Neuronal stem cell (in vitro differentiated cells): Measurements from ENCODE around the gene FAM114A1.

ENCODE experiments used
- DNase-seq: peaks from one replicate; pipeline ENCODE4 v3.0.0-alpha.2; 2013; ENCODE audit warnings: low spot score
- H2AFZ ChIP-seq: one replicate; pipeline ENCODE4 v1.6.1; 2013; ENCODE audit warnings: mild to moderate bottlenecking, low read length, inconsistent platforms
- H2AK5ac ChIP-seq: 2 replicates; pipeline ENCODE4 v1.6.1; 2013; ENCODE audit warnings: low read depth, mild to moderate bottlenecking, inconsistent platforms, low read length, moderate library complexity, mixed read lengths
- H2BK120ac ChIP-seq: 2 replicates; pipeline ENCODE4 v1.6.1; 2013; ENCODE audit warnings: low read depth, mild to moderate bottlenecking, inconsistent platforms, low read length, moderate library complexity, mixed read lengths
- H2BK12ac ChIP-seq: one replicate; pipeline ENCODE4 v1.6.1; 2013; ENCODE audit warnings: low read length, inconsistent platforms
- H2BK15ac ChIP-seq: 2 replicates; pipeline ENCODE4 v1.6.1; 2013; ENCODE audit warnings: mild to moderate bottlenecking, low read length, inconsistent platforms, mixed read lengths
- H2BK5ac ChIP-seq: one replicate; pipeline ENCODE4 v1.6.1; 2013; ENCODE audit warnings: inconsistent platforms, mild to moderate bottlenecking, low read length, moderate library complexity
- H3K14ac ChIP-seq: one replicate; pipeline ENCODE4 v1.6.1; 2013; ENCODE audit warnings: low read length, inconsistent platforms
- H3K18ac ChIP-seq: 2 replicates; pipeline ENCODE4 v1.6.1; 2013; ENCODE audit warnings: low read length, inconsistent platforms
- H3K23ac ChIP-seq: 2 replicates; pipeline ENCODE4 v1.6.1; 2013; ENCODE audit warnings: low read depth, mild to moderate bottlenecking, mixed read lengths, low read length, inconsistent platforms; ENCODE audit not compliant: poor library complexity
- H3K27ac ChIP-seq: replicated peaks from 3 replicates; pipeline ENCODE4 v1.5.1; 2013; ENCODE audit warnings: low read length, inconsistent platforms
- H3K27me3 ChIP-seq, 3 experiments: 2 replicates each; pipeline ENCODE4 v1.6.1; 2013; ENCODE audit warnings: low read length in 3 of 3, mild to moderate bottlenecking in 2 of 3, inconsistent platforms in 1 of 3, low read depth in 1 of 3, mixed read lengths in 1 of 3, moderate library complexity in 1 of 3; ENCODE audit not compliant: control insufficient read depth in 3 of 3, insufficient read depth in 3 of 3
- H3K36me3 ChIP-seq, 2 donors: replicated peaks in 1 of 2; 2 replicates each; pipeline ENCODE4 v1.6.1; 2013; ENCODE audit warnings: low read length in 2 of 2; ENCODE audit not compliant: control insufficient read depth in 2 of 2, insufficient read depth in 2 of 2
- H3K4ac ChIP-seq: 2 replicates; pipeline ENCODE4 v1.6.1; 2013; ENCODE audit warnings: inconsistent platforms, mild to moderate bottlenecking, low read length, moderate library complexity
- H3K4me1 ChIP-seq, 2 donors: 1 replicate in 1 of 2; 2 replicates in 1 of 2; pipeline ENCODE4 v1.6.1; 2013; ENCODE audit warnings: low read length in 2 of 2, low read depth in 1 of 2; ENCODE audit not compliant: control insufficient read depth in 2 of 2, insufficient read depth in 1 of 2
- H3K4me2 ChIP-seq: one replicate; pipeline ENCODE4 v1.6.1; 2013; ENCODE audit warnings: mild to moderate bottlenecking, low read length, inconsistent platforms; ENCODE audit not compliant: insufficient read depth, poor library complexity, severe bottlenecking
- H3K4me3 ChIP-seq, 2 donors: 2 replicates each; pipeline ENCODE4 v1.5.1; 2013; ENCODE audit warnings: low read length in 2 of 2, mild to moderate bottlenecking in 2 of 2, inconsistent platforms in 1 of 2, moderate library complexity in 1 of 2
- H3K79me1 ChIP-seq: one replicate; pipeline ENCODE4 v1.6.1; 2013; ENCODE audit warnings: low read depth, mild to moderate bottlenecking, inconsistent platforms, low read length, moderate library complexity
- H3K9ac ChIP-seq: one replicate; pipeline ENCODE4 v1.6.1; 2013; ENCODE audit warnings: mild to moderate bottlenecking, low read depth, low read length, inconsistent platforms; ENCODE audit not compliant: poor library complexity
- H3K9me3 ChIP-seq, 2 donors: replicated peaks in 1 of 2; 2 replicates each; pipeline versions ENCODE3 to v1.6.1; 2013; ENCODE audit warnings: low read length in 2 of 2, mild to moderate bottlenecking in 2 of 2, inconsistent platforms in 1 of 2, low read depth in 1 of 2, mixed read lengths in 1 of 2, moderate library complexity in 1 of 2; ENCODE audit not compliant: control insufficient read depth in 2 of 2, insufficient read depth in 1 of 2
- H4K8ac ChIP-seq: one replicate; pipeline ENCODE4 v1.6.1; 2013; ENCODE audit warnings: low read depth, mild to moderate bottlenecking, inconsistent platforms, low read length, moderate library complexity
- H4K91ac ChIP-seq: one replicate; pipeline ENCODE4 v1.6.1; 2013; ENCODE audit warnings: low read length, low read depth, mild to moderate bottlenecking, inconsistent platforms; ENCODE audit not compliant: poor library complexity
- WGBS, 2 donors: extraction: QIAGEN DNeasy Blood & Tissue Kit; methylation state at CpG; one replicate each; pipeline ENCODE4 v1.1.7; 2013; ENCODE audit warnings: missing lambda C conversion rate in 2 of 2, mixed read lengths in 1 of 2; ENCODE audit not compliant: insufficient read length in 2 of 2, insufficient replicate concordance in 1 of 2; ENCODE audit errors: extremely low coverage in 2 of 2; 5-methylcytosine and 5-hydroxymethylcytosine counted together

Gene FAM114A1

GRCh38 chr4:38967260-38968095 lies 99.9 kb downstream of the FAM114A1 start:
- Histone ChIP-seq H2BK12ac (no peak overlapping the region), H4K8ac (no peak overlapping the region), H4K91ac (no peak overlapping the region), H3K18ac (no peak overlapping the region), H3K4me2 (no peak overlapping the region), H2AFZ (peak overlapping the region; percentile 5), H2BK5ac (no peak overlapping the region), H3K14ac (no peak overlapping the region), H2BK120ac (no peak overlapping the region), H3K27me3 (peaks cover 0 to 4% (median 0%) of the 10 kb centered on the region in 3 experiments), H3K4me3 (no peak overlapping the region), H3K9me3 (no peaks in the 10 kb centered on the region), H3K23ac (no peak overlapping the region), H3K79me1 (no peaks in the 10 kb centered on the region), H3K36me3 (no peaks in the 10 kb centered on the region), H3K4ac (no peak overlapping the region), H2AK5ac (no peak overlapping the region), H3K9ac (no peak overlapping the region), H3K4me1 (no peaks in the 10 kb centered on the region), H2BK15ac (no peak overlapping the region), H3K27ac (no peak overlapping the region)
- WGBS, 2 donors: no CpG with 5 or more reads among the region's 7 CpGs
- DNase-seq: no peak

DNA sequence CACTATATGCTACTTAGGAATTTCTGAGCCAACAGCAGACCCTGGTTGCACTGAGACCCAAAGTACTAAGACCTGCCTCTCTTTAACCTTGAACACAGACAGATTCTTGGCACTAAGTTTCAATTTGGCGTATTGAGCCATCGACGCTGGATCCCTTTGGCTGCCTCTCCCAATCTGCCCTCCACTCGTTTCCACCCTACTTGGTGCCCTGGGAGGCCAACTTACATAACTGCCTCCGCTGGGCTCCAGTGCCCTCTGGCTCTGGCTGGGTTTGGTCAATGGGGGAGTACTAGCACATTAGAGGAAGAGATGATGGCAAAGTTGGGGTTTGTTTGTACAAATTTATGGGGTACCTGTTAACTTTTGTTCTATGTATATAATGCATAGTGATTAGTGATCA lies 101.1 kb downstream of the FAM114A1 start:
- Histone ChIP-seq H2BK120ac (no peak overlapping the region), H3K36me3 (no peaks in the 10 kb centered on the region), H3K4me2 (no peak overlapping the region), H2BK5ac (no peak overlapping the region), H4K8ac (no peak overlapping the region), H3K79me1 (no peaks in the 10 kb centered on the region), H2AK5ac (no peak overlapping the region), H3K14ac (no peak overlapping the region), H4K91ac (no peak overlapping the region), H3K4ac (no peak overlapping the region), H3K23ac (no peak overlapping the region), H2BK12ac (no peak overlapping the region), H3K9me3 (no peaks in the 10 kb centered on the region), H3K27me3 (no peaks in the 10 kb centered on the region), H3K27ac (no peak overlapping the region), H3K4me3 (no peak overlapping the region), H3K4me1 (no peaks in the 10 kb centered on the region), H2AFZ (no peak overlapping the region), H3K9ac (no peak overlapping the region), H2BK15ac (no peak overlapping the region), H3K18ac (no peak overlapping the region)
- WGBS, 2 donors: no CpG with 5 or more reads among the region's 5 CpGs
- DNase-seq: no peak

DNA sequence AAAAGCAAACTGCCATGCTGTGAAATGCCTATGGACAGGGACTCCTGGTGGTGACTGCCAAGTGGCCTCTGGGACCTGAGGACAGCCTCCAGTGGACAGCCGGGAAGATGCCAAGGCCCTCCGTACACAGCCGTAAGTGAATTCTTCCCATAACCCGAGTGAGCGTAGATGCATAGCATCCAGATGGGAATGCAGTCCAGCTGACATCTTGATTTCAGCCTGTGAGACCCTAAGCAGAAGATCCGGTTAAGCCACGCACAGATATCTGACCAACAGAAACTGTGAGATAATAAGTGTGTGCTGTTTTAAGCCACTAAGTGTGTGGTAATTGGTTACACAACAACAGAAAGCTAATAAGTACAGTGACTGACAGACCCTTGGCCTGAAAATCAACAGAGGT lies 108.7 kb downstream of the FAM114A1 start:
- Histone ChIP-seq H2BK15ac (no peak overlapping the region), H3K4me3 (no peak overlapping the region), H4K91ac (no peak overlapping the region), H3K79me1 (no peaks in the 10 kb centered on the region), H3K27ac (no peak overlapping the region), H3K23ac (no peak overlapping the region), H3K4ac (no peak overlapping the region), H2BK12ac (no peak overlapping the region), H3K9me3 (no peaks in the 10 kb centered on the region), H3K36me3 (no peaks in the 10 kb centered on the region), H2BK5ac (no peak overlapping the region), H3K14ac (no peak overlapping the region), H2AFZ (no peak overlapping the region), H3K9ac (no peak overlapping the region), H4K8ac (no peak overlapping the region), H3K27me3 (no peaks in the 10 kb centered on the region), H3K18ac (no peak overlapping the region), H2AK5ac (no peak overlapping the region), H3K4me1 (peaks cover under 1 to 3% of the 10 kb centered on the region in 2 donors), H2BK120ac (no peak overlapping the region), H3K4me2 (no peak overlapping the region)
- no CpG with 5 or more reads among the region's 7 CpGs for WGBS, 2 donors
- DNase-seq: no peak

DNA sequence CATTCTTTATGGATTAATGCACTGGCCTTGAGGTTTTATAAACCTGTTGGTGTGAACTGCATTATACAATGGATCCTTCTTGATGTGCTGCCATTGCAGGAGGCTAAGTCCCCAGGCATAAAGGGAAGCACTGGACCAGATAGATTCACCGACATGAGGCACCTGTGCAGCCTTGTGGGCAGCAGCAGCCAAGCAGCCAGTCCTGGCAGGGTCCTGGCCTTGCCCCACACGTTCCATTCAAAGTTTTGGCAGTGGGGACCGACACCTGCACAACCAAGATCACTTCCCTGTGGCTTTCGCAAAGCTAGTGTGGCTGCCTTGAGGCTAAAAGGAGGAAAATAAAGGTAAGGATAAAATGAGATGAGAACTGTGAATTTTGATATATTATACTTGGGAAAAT lies 111.5 kb downstream of the FAM114A1 start:
- Histone ChIP-seq H3K27ac (no peak overlapping the region), H3K4me2 (no peak overlapping the region), H3K18ac (peak overlapping the region; percentile 50), H3K27me3 (no peaks in the 10 kb centered on the region), H2BK15ac (no peak overlapping the region), H2BK5ac (no peak overlapping the region), H4K91ac (no peak overlapping the region), H3K9ac (no peak overlapping the region), H2AFZ (no peak overlapping the region), H3K4me3 (no peak overlapping the region), H2BK12ac (no peak overlapping the region), H3K9me3 (no peaks in the 10 kb centered on the region), H3K79me1 (no peaks in the 10 kb centered on the region), H3K36me3 (no peaks in the 10 kb centered on the region), H2BK120ac (no peak overlapping the region), H2AK5ac (no peak overlapping the region), H3K4ac (no peak overlapping the region), H3K23ac (no peak overlapping the region), H3K14ac (peak overlapping the region; percentile 11), H4K8ac (no peak overlapping the region), H3K4me1 (peaks cover 6 to 7% of the 10 kb centered on the region in 2 donors)
- no peak for DNase-seq
- WGBS, 2 donors: no CpG with 5 or more reads among the region's 4 CpGs
